ENCODE measurements around the gene AP5Z1.

AP5Z1 gene, protein sequence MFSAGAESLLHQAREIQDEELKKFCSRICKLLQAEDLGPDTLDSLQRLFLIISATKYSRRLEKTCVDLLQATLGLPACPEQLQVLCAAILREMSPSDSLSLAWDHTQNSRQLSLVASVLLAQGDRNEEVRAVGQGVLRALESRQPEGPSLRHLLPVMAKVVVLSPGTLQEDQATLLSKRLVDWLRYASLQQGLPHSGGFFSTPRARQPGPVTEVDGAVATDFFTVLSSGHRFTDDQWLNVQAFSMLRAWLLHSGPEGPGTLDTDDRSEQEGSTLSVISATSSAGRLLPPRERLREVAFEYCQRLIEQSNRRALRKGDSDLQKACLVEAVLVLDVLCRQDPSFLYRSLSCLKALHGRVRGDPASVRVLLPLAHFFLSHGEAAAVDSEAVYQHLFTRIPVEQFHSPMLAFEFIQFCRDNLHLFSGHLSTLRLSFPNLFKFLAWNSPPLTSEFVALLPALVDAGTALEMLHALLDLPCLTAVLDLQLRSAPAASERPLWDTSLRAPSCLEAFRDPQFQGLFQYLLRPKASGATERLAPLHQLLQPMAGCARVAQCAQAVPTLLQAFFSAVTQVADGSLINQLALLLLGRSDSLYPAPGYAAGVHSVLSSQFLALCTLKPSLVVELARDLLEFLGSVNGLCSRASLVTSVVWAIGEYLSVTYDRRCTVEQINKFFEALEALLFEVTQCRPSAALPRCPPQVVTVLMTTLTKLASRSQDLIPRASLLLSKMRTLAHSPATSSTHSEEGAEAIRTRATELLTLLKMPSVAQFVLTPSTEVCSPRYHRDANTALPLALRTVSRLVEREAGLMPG

DNA sequence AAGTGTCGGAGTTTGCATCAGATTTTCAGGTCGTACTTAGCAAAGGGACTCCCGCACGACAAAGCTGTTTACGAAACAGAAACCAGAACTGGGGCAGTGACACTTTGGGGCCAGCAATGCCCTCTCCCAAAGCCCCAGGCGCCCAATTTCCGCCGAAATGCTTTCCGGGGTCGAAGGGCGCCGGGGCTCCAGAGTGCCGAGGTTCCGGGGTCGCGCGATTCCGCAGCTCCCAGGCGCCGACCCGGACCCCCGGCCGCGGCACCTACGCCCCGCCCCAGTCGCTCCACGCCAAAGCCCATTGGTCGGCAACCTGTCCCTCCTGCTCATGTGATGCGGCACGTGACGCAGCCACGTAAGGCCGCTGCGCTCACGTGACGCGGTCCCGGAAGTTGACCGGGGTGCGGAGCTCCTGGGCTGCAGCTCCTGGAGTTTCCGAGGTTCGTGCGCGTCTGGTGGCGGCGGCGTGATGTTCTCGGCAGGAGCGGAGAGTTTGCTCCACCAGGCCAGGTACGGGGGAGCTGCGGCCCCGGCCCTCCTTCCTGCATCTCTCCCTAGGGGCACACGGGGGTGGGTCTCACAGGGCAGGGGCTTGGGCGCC is at the start of gene AP5Z1:
Gene AP5Z1, plus strand, starts transcription at position 374 of the 598 bp plus-strand sequence. Its CDS starts 93 bp downstream, at position 467.
- Histone ChIP-seq H3K27me3 (ENCODE audit: control insufficient read depth in 1 of 2, insufficient read depth in 2 of 2, low read length in 2 of 2) (no peaks in the 10 kb centered on the region), H3K4me3 (ENCODE audit: low read depth in 1 of 2, low read length in 2 of 2) (peak within 1 kb of the TSS; percentile 84 to 95), H3K36me3 (ENCODE audit: insufficient read depth, low read length) (peaks cover 5% of the 10 kb centered on the region), H3K4me1 (ENCODE audit: insufficient read depth, low read length) (peaks cover 39% of the 10 kb centered on the region), H3K9ac (ENCODE audit: low read length) (peak within 1 kb of the TSS; percentile 81), H3K9me3 (ENCODE audit: low read length) (no peaks in the 10 kb centered on the region), H3K27ac (ENCODE audit: low read depth, low read length) (peak within 1 kb of the TSS; percentile 82)

DNA sequence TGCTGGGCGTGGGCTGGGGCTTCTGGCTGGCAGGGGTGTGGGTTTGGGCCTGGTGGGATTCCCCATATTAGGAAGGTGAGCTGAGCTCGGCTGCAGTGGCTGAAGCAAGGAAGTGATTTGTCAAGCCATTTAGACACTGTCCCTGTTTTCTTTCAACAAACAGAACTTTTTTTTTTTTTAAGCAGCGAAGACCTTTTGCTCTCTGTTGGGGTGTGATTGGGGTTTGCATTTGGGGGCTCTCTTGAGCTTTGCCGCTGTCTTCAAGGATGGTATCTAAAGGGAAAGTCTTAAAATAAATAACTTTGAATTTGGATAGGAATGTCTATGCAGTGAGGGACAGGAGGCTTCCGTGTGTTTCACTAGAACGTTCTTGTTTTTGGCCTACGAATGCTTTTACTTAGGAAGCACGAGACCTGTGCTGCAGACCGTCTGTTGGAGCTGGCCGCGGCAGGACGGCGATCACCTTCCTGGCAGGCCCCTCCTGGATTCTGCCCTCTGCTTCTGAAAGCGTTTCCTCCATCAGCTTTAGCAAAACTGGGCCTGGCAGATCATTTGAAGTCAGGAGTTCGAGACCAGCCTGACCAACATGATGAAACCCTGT is 49.5 kb upstream of the AP5Z1 start:
- H3K4me1 ChIP-seq (ENCODE audit: insufficient read depth, low read length) = peaks cover 50% of the 10 kb centered on the region
- peaks cover 10% of the 10 kb centered on the region for H3K36me3 ChIP-seq (ENCODE audit: insufficient read depth, low read length)
- no peaks in the 10 kb centered on the region for H3K9me3 ChIP-seq (ENCODE audit: low read length)
- H3K27me3 ChIP-seq (ENCODE audit: control insufficient read depth in 1 of 2, insufficient read depth in 2 of 2, low read length in 2 of 2) = no peaks in the 10 kb centered on the region
- peak overlapping the region; percentile 97 for H3K27ac ChIP-seq (ENCODE audit: low read depth, low read length)
- H3K4me3 ChIP-seq (ENCODE audit: low read depth in 1 of 2, low read length in 2 of 2) = peak overlapping the region; percentile 56 to 79
- peak overlapping the region; percentile 67 for H3K9ac ChIP-seq (ENCODE audit: low read length)

DNA sequence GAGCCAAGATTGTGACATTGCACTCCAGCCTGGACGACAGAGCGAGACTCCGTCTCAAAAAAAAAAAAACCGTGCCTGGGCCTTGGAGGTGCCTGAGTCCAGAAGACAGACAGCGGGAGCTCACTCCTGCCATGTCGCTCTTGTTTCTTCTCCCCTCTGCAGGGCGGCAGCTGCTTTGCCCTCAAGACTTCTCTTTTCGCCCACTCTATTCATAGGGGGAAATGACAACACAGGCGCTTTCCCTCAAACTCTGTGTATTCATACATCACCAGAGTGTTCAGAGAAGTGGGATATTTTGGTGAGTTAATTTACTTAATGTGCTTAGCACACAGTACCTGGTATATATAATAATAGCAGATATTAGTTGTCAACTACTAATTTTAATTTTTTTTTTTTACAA is 48.9 kb upstream of the AP5Z1 start:
- H3K4me3 ChIP-seq (ENCODE audit: low read depth in 1 of 2, low read length in 2 of 2) = no peak overlapping the region
- no peaks in the 10 kb centered on the region for H3K9me3 ChIP-seq (ENCODE audit: low read length)
- H3K27ac ChIP-seq (ENCODE audit: low read depth, low read length) = peak overlapping the region; percentile 97
- H3K36me3 ChIP-seq (ENCODE audit: insufficient read depth, low read length) = peaks cover 10% of the 10 kb centered on the region
- H3K4me1 ChIP-seq (ENCODE audit: insufficient read depth, low read length) = peaks cover 52% of the 10 kb centered on the region
- no peaks in the 10 kb centered on the region for H3K27me3 ChIP-seq (ENCODE audit: control insufficient read depth in 1 of 2, insufficient read depth in 2 of 2, low read length in 2 of 2)
- H3K9ac ChIP-seq (ENCODE audit: low read length) = no peak overlapping the region

DNA sequence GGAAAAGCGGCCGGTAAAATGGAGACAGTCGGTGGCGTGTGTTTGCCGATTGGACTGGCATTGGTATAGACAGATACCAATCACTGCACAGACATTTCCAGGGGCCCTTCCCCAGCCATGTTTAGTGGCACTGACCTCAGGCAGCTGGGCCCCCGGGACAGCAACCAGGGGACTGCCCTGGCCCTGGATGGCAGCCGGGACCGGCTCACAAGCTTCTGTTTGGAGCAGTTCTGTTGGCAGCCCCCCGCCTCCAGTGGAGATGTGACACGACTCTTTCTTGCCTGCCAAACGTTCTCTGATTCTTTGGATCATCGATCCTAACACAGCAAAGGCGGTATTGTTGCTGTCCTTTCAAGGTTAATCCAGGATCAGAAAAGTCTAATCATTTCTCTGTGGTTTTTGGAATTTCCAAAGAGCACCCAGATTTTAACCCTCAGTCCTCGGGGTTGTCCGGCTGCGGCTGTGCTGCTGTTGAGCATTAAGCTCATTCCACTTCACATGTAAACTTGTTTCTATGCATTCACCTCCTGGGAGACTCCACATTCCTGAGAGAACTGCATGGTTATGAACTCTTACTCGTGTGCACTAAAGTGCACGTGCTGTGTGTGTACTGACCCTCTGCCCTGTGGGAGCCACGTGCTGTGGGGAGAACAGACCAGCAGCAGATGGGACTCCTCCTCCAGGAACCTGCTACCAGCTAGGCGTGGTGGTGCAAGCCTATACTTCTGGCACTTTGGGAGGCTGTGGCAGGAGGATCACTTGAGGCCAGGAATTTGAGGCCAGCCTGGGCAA is 47.3 kb upstream of the AP5Z1 start:
- peaks cover 49% of the 10 kb centered on the region for H3K4me1 ChIP-seq (ENCODE audit: insufficient read depth, low read length)
- no peak overlapping the region for H3K9ac ChIP-seq (ENCODE audit: low read length)
- H3K9me3 ChIP-seq (ENCODE audit: low read length) = no peaks in the 10 kb centered on the region
- peak overlapping the region; percentile 27 for H3K27ac ChIP-seq (ENCODE audit: low read depth, low read length)
- no peak overlapping the region for H3K4me3 ChIP-seq (ENCODE audit: low read depth in 1 of 2, low read length in 2 of 2)
- H3K27me3 ChIP-seq (ENCODE audit: control insufficient read depth in 1 of 2, insufficient read depth in 2 of 2, low read length in 2 of 2) = no peaks in the 10 kb centered on the region
- peaks cover 10% of the 10 kb centered on the region for H3K36me3 ChIP-seq (ENCODE audit: insufficient read depth, low read length)

DNA sequence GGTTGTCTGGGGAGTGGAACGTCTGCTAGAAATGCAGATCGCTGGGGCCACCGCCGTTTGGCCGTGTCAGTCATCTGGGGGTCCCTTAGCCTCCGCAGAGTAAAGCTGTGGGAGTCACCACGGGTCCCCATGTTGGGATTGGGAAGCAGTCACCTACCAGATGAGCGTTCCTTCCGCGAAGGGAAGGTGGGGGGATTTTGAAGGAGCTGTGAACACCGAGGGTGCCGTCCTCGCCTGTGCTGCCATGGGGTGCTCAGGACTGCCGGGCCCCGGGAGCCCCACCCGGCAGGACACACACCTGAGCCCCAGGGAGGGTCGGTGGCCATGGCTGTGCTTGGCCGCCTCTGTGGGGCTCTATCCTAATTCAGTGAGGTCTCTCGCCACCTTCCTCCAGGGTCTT is 46.2 kb upstream of the AP5Z1 start:
- H3K27ac ChIP-seq (ENCODE audit: low read depth, low read length) = no peak overlapping the region
- H3K27me3 ChIP-seq (ENCODE audit: control insufficient read depth in 1 of 2, insufficient read depth in 2 of 2, low read length in 2 of 2) = no peaks in the 10 kb centered on the region
- no peak overlapping the region for H3K4me3 ChIP-seq (ENCODE audit: low read depth in 1 of 2, low read length in 2 of 2)
- H3K9ac ChIP-seq (ENCODE audit: low read length) = no peak overlapping the region
- H3K36me3 ChIP-seq (ENCODE audit: insufficient read depth, low read length) = peaks cover 10% of the 10 kb centered on the region
- peaks cover 38% of the 10 kb centered on the region for H3K4me1 ChIP-seq (ENCODE audit: insufficient read depth, low read length)
- no peaks in the 10 kb centered on the region for H3K9me3 ChIP-seq (ENCODE audit: low read length)

DNA sequence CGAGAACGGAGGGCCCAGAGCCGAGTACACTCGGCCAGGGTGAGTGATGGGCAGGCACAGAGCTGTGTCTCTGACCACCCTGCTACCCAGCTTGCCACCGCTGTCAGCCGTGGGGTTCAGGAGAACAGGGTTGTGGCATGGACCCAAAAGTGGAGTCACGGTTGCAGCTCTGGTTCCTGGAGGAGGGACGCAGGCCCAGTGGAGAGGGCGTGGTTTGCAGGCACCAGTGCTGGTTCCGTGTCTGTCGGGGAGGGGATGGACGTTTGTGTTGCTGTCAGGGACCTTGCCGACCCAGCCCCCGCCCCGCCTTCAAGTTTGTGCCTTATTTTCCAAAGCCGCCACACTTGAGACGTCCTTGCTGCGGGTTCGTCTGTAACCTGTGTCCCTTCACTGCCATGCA is 45.1 kb upstream of the AP5Z1 start:
- peaks cover 33% of the 10 kb centered on the region for H3K4me1 ChIP-seq (ENCODE audit: insufficient read depth, low read length)
- H3K27ac ChIP-seq (ENCODE audit: low read depth, low read length) = peak overlapping the region; percentile 29
- no peaks in the 10 kb centered on the region for H3K9me3 ChIP-seq (ENCODE audit: low read length)
- H3K27me3 ChIP-seq (ENCODE audit: control insufficient read depth in 1 of 2, insufficient read depth in 2 of 2, low read length in 2 of 2) = no peaks in the 10 kb centered on the region
- peaks cover 10% of the 10 kb centered on the region for H3K36me3 ChIP-seq (ENCODE audit: insufficient read depth, low read length)
- no peak overlapping the region for H3K9ac ChIP-seq (ENCODE audit: low read length)
- H3K4me3 ChIP-seq (ENCODE audit: low read depth in 1 of 2, low read length in 2 of 2) = no peak overlapping the region

DNA sequence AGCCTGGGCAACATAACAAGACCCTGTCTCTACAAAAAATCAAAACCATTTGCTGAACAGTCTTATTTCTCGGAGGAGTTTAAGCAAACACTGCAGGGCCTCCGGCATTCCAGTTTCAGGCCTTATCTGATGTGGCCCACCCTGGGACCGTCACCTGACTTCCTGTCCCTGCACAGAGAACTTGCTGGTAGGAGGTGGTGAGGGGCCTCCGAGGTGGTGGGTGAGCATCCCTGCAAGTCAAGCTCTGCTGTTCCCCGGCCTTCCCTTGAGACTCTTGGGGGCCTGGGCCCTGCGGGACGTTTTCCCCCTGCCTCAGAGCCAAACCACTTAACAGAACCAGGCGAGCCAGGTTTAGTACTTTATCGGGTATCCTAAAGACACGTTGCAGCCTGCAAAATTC is 44.5 kb upstream of the AP5Z1 start:
- no peak overlapping the region for H3K4me3 ChIP-seq (ENCODE audit: low read depth in 1 of 2, low read length in 2 of 2)
- H3K9me3 ChIP-seq (ENCODE audit: low read length) = no peaks in the 10 kb centered on the region
- no peak overlapping the region for H3K9ac ChIP-seq (ENCODE audit: low read length)
- no peaks in the 10 kb centered on the region for H3K27me3 ChIP-seq (ENCODE audit: control insufficient read depth in 1 of 2, insufficient read depth in 2 of 2, low read length in 2 of 2)
- H3K27ac ChIP-seq (ENCODE audit: low read depth, low read length) = no peak overlapping the region
- peaks cover 31% of the 10 kb centered on the region for H3K4me1 ChIP-seq (ENCODE audit: insufficient read depth, low read length)
- peaks cover 10% of the 10 kb centered on the region for H3K36me3 ChIP-seq (ENCODE audit: insufficient read depth, low read length)

DNA sequence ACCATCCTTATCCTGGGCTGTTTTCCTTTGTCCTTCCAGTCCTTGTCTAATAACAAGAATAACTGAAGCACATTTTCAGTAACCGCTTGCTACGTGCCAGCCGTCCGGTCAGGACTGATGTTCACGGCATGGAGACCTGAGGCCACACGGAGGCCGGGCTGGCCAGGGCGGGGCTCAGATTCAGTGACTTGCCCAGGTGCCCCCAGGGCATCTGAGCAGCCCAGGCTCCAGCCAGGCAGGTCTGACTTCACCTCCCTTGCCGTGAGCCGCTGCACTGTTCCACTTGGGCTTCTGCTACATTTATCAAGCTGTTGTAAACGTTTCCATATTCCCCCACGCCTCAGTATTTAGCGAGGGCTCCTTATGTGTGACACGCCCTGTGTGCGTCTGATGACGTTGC is 43.6 kb upstream of the AP5Z1 start:
- no peak overlapping the region for H3K4me3 ChIP-seq (ENCODE audit: low read depth in 1 of 2, low read length in 2 of 2)
- peaks cover 22% of the 10 kb centered on the region for H3K4me1 ChIP-seq (ENCODE audit: insufficient read depth, low read length)
- H3K27ac ChIP-seq (ENCODE audit: low read depth, low read length) = no peak overlapping the region
- peaks cover 10% of the 10 kb centered on the region for H3K36me3 ChIP-seq (ENCODE audit: insufficient read depth, low read length)
- H3K27me3 ChIP-seq (ENCODE audit: control insufficient read depth in 1 of 2, insufficient read depth in 2 of 2, low read length in 2 of 2) = no peaks in the 10 kb centered on the region
- no peaks in the 10 kb centered on the region for H3K9me3 ChIP-seq (ENCODE audit: low read length)
- no peak overlapping the region for H3K9ac ChIP-seq (ENCODE audit: low read length)

DNA sequence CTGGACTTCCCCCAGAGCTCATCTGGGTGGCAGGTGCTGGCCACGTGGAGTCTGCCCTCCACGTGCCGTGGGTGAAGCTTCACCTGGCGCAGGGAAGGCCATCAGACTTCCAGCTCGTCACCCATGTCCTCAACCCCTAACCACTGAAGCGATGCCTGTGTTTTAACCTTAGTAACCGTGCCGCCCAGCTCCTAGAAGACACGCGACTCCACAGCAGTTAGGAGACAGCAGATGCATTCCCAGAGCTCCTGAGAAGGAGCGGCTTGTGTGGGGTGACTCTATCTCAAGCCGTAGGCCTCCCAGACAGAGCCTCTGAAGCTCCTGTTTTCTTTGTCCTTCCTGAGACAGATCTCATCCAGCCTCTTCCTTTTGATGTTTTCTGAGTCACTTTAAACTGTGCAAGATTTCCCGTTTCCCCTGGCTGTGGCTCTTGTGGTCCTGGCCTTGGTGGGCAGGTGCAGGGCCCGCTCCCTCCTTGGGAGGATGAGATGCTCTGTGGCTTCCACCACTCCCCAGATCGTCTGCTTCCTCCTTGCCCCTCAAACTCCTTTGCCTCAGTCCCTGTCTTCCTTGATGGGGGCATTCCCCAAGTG is 41.4 kb upstream of the AP5Z1 start:
- no peaks in the 10 kb centered on the region for H3K9me3 ChIP-seq (ENCODE audit: low read length)
- no peak overlapping the region for H3K9ac ChIP-seq (ENCODE audit: low read length)
- H3K36me3 ChIP-seq (ENCODE audit: insufficient read depth, low read length) = no peaks in the 10 kb centered on the region
- no peaks in the 10 kb centered on the region for H3K27me3 ChIP-seq (ENCODE audit: control insufficient read depth in 1 of 2, insufficient read depth in 2 of 2, low read length in 2 of 2)
- no peak overlapping the region for H3K27ac ChIP-seq (ENCODE audit: low read depth, low read length)
- peaks cover 21% of the 10 kb centered on the region for H3K4me1 ChIP-seq (ENCODE audit: insufficient read depth, low read length)
- no peak overlapping the region for H3K4me3 ChIP-seq (ENCODE audit: low read depth in 1 of 2, low read length in 2 of 2)

DNA sequence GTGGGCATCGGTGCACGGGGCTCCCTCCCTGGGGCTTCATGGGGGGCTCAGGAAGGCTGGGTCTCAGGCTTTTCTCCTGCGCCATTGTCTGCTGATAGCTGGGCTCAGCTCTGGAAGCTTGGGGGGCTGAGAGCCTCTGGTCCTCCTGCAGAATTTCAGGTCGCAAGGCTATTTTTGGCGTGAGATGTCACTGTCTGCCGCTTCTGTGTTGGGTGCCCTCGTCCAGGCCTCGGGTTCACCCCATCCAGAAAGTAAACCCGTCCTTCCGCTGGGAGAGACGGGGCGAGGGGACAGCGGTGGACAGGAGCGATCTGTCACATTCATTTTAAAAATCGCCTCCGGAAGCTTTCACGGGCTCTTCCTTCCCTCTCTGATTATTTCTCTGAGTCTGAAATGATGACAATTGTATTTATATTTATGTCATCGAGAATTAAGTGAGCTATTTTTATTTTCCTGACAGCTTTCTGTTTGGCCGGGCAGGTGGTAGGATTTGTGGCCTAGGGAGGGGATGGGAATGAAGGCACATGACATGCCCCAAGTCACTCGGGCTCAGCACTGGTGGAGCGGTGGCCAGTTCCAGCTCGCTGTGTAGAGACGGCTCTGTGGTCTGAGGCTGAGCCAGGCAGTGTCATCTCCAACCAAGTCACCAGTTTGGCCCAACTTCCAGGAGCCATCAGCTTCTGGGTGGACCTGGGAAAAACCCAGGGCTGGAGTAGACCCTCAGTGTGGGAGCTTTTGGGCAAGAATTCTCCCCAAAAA is 40.7 kb upstream of the AP5Z1 start:
- no peak overlapping the region for H3K9ac ChIP-seq (ENCODE audit: low read length)
- no peak overlapping the region for H3K27ac ChIP-seq (ENCODE audit: low read depth, low read length)
- no peak overlapping the region for H3K4me3 ChIP-seq (ENCODE audit: low read depth in 1 of 2, low read length in 2 of 2)
- H3K9me3 ChIP-seq (ENCODE audit: low read length) = no peaks in the 10 kb centered on the region
- H3K4me1 ChIP-seq (ENCODE audit: insufficient read depth, low read length) = peaks cover 28% of the 10 kb centered on the region
- no peaks in the 10 kb centered on the region for H3K27me3 ChIP-seq (ENCODE audit: control insufficient read depth in 1 of 2, insufficient read depth in 2 of 2, low read length in 2 of 2)
- H3K36me3 ChIP-seq (ENCODE audit: insufficient read depth, low read length) = no peaks in the 10 kb centered on the region
